PFSK-1 (cell line): ENCODE data around the gene TEDC2.

Experiments
- FOXP2 ChIP-seq: optimal IDR thresholded peaks from 2 replicates; pipeline ENCODE3; 2011; ENCODE audit warnings: borderline replicate concordance, control low read depth, inconsistent platforms; ENCODE audit not compliant: insufficient read depth; ENCODE audit errors: extremely low read length, extremely low read depth
- POLR2AphosphoS5 ChIP-seq: IDR thresholded peaks from 2 replicates; pipeline ENCODE4 v1.6.1; 2012; ENCODE audit warnings: low read depth, mild to moderate bottlenecking, control low read depth, low read length, moderate library complexity
- REST ChIP-seq, 2 experiments: IDR thresholded peaks; 2 replicates each; pipeline versions ENCODE4 v1.6.1 to v1.8.0; 2011 to 2012; ENCODE audit warnings: low read depth in 2 of 2, low read length in 2 of 2, control low read depth in 1 of 2, inconsistent platforms in 1 of 2, mild to moderate bottlenecking in 1 of 2, moderate library complexity in 1 of 2; ENCODE audit not compliant: insufficient read depth in 1 of 2
- SIN3A ChIP-seq: IDR thresholded peaks from 2 replicates; pipeline ENCODE4 v1.6.1; 2012; ENCODE audit warnings: mild to moderate bottlenecking, low read length, moderate library complexity, borderline replicate concordance; ENCODE audit not compliant: insufficient read depth
- TAF1 ChIP-seq: IDR thresholded peaks from 2 replicates; pipeline ENCODE4 v1.6.1; 2012; ENCODE audit warnings: low read length, control low read depth, borderline replicate concordance; ENCODE audit not compliant: insufficient read depth

Gene TEDC2

GRCh38 chr16:2469399-2470233 is 9.7 kb downstream of the TEDC2 start:
- TF ChIP-seq REST (IDR thresholded peaks at IDR 0.05; ENCODE audit: insufficient read depth in 1 of 2, low read depth in 2 of 2, low read length in 2 of 2) = no peak
- no peak for TF ChIP-seq TAF1
- no peak for TF ChIP-seq POLR2AphosphoS5
- TF ChIP-seq FOXP2 = no peak
- no peak for TF ChIP-seq SIN3A

GRCh38 chr16:2470234-2470601 is 10.3 kb downstream of the TEDC2 start:
- no peak for TF ChIP-seq FOXP2
- no peak for TF ChIP-seq TAF1
- TF ChIP-seq SIN3A = no peak
- no peak for TF ChIP-seq REST (IDR thresholded peaks at IDR 0.05; ENCODE audit: insufficient read depth in 1 of 2, low read depth in 2 of 2, low read length in 2 of 2)
- no peak for TF ChIP-seq POLR2AphosphoS5

GRCh38 chr16:2470603-2471015 is 10.7 kb downstream of the TEDC2 start:
- TF ChIP-seq REST (IDR thresholded peaks at IDR 0.05; ENCODE audit: insufficient read depth in 1 of 2, low read depth in 2 of 2, low read length in 2 of 2) (no peak), POLR2AphosphoS5 (no peak), TAF1 (no peak), FOXP2 (no peak), SIN3A (no peak)

GRCh38 chr16:2471016-2471652 is 11.2 kb downstream of the TEDC2 start, which contains the start of gene NTN3:
TSS of gene NTN3 (plus strand) at chr16:2471297. CDS start at chr16:2471702, 405 bp downstream.
- TF ChIP-seq FOXP2 (no peak), TAF1 (no peak)

- TF ChIP-seq FOXP2 = no peak
- no peak for TF ChIP-seq REST (IDR thresholded peaks at IDR 0.05; ENCODE audit: insufficient read depth in 1 of 2, low read depth in 2 of 2, low read length in 2 of 2)
- TF ChIP-seq SIN3A = no peak
- TF ChIP-seq POLR2AphosphoS5 = no peak
These were observed 12.0 kb downstream of the TEDC2 start for GRCh38 chr16:2471653-2472487.
